ENCODE data around the gene DPH3.

GRCh38 chr3:16248556-16248955 lies 16.2 kb downstream of the DPH3 start:
- TF ChIP-seq CTCF (IDR thresholded peaks at IDR 0.05) (no peak), EP300 (IDR thresholded peaks at IDR 0.05) (no peak), POLR2A (IDR thresholded peaks at IDR 0.05) (no peak)

Measured in ovary (tissue), 3 donors.